ENCODE data around the gene ANKRD16. TPM values are rescaled to one million over a fixed set of nuclear protein-coding genes. Genes with fewer than 3 reads are reported as not detected.
"Not testable (repeated sequence)": the region's sequence is repeated elsewhere in the genome, so short reads cannot be mapped to it uniquely, and the experiment has no call there.

ANKRD16 gene
- total RNA-seq, 1 experiment from 2014 or later, result 6.9 TPM

DNA sequence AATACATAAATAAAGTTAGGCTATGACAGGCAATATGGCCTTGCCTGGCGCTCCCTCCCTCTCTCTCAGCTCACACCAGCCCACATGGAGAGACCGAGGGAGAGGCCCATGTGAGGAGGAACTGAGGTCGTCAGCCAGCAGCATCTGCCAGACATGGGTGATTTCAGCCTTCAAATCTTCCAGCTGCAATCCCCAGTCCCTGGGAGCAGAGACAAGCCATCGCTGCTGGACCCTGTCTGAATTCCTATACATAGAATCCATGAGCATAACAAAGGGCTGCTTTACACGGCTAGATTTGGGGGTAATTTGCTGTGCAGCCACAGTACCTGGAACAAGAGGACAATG is 35.6 kb downstream of the ANKRD16 start:
- TF ChIP-seq, protein P1, sequence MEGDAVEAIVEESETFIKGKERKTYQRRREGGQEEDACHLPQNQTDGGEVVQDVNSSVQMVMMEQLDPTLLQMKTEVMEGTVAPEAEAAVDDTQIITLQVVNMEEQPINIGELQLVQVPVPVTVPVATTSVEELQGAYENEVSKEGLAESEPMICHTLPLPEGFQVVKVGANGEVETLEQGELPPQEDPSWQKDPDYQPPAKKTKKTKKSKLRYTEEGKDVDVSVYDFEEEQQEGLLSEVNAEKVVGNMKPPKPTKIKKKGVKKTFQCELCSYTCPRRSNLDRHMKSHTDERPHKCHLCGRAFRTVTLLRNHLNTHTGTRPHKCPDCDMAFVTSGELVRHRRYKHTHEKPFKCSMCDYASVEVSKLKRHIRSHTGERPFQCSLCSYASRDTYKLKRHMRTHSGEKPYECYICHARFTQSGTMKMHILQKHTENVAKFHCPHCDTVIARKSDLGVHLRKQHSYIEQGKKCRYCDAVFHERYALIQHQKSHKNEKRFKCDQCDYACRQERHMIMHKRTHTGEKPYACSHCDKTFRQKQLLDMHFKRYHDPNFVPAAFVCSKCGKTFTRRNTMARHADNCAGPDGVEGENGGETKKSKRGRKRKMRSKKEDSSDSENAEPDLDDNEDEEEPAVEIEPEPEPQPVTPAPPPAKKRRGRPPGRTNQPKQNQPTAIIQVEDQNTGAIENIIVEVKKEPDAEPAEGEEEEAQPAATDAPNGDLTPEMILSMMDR (IDR thresholded peaks at IDR 0.05), result no peak
- TF ChIP-seq POLR2AphosphoS5 (IDR thresholded peaks at IDR 0.05; ENCODE audit: low read depth, low read length) (no peak), TCF7L2 (IDR thresholded peaks at IDR 0.05; ENCODE audit: low read depth, low read length) (no peak), SIN3A (IDR thresholded peaks at IDR 0.05; ENCODE audit: borderline replicate concordance, insufficient read depth, low read depth, low read length) (no peak)
- TF ChIP-seq, protein P2, sequence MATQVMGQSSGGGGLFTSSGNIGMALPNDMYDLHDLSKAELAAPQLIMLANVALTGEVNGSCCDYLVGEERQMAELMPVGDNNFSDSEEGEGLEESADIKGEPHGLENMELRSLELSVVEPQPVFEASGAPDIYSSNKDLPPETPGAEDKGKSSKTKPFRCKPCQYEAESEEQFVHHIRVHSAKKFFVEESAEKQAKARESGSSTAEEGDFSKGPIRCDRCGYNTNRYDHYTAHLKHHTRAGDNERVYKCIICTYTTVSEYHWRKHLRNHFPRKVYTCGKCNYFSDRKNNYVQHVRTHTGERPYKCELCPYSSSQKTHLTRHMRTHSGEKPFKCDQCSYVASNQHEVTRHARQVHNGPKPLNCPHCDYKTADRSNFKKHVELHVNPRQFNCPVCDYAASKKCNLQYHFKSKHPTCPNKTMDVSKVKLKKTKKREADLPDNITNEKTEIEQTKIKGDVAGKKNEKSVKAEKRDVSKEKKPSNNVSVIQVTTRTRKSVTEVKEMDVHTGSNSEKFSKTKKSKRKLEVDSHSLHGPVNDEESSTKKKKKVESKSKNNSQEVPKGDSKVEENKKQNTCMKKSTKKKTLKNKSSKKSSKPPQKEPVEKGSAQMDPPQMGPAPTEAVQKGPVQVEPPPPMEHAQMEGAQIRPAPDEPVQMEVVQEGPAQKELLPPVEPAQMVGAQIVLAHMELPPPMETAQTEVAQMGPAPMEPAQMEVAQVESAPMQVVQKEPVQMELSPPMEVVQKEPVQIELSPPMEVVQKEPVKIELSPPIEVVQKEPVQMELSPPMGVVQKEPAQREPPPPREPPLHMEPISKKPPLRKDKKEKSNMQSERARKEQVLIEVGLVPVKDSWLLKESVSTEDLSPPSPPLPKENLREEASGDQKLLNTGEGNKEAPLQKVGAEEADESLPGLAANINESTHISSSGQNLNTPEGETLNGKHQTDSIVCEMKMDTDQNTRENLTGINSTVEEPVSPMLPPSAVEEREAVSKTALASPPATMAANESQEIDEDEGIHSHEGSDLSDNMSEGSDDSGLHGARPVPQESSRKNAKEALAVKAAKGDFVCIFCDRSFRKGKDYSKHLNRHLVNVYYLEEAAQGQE (IDR thresholded peaks at IDR 0.05; ENCODE audit: insufficient read depth in 1 of 2, low read depth in 2 of 2, low read length in 1 of 2), result no peak
- Histone ChIP-seq H3K4me1 (ENCODE audit: control insufficient read depth, insufficient read depth, low read length) (no peaks in the 10 kb centered on the region), H3K27ac (ENCODE audit: low read length) (no peak overlapping the region), H3K4me3 (ENCODE audit: low read depth in 2 of 2, low read length in 2 of 2) (no peak overlapping the region), H3K36me3 (ENCODE audit: control insufficient read depth, insufficient read depth, low read length) (no peaks in the 10 kb centered on the region), H3K9me3 (ENCODE audit: control insufficient read depth, insufficient read depth, low read depth, low read length) (no peaks in the 10 kb centered on the region), H3K27me3 (ENCODE audit: control insufficient read depth, insufficient read depth, low read length) (no peaks in the 10 kb centered on the region)
- intact Hi-C loops (cut with micrococcal nuclease; ENCODE audit: unreplicated experiment), result no loop called here
- ChIA-PET POLR2A (no interaction called here), CTCF (no interaction called here)
- ATAC-seq, result no peak
- in situ Hi-C loops (cut with HindIII; ENCODE audit: low pct_unique_long_range_greater_than_20kb, low sequenced_read_pairs), result no loop called here
- no peak for DNase-seq (ENCODE audit: low read depth, low spot score)
- no TSS peak for BruUV-seq (replicated peaks)

DNA sequence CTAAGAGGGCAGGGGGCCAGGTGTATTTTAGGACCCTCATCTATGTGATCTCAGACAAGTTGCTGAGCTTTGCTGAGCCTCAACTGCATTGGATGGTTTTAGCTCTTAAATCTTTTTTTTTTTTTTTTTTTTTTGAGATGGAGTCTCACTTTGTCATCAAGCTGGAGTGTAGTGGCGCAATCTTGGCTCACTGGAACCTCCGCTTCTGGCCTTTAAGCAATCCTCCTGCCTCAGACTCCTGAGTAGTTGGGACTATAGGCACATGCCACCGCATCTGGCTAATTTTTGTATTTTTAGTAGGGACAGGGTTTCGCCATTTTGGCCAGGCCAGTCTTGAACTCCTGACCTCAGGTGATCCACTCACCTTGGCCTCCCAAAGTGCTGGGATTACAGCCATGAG is 43.0 kb downstream of the ANKRD16 start:
- CTCF ChIA-PET; H3K4me3 ChIP-seq (ENCODE audit: low read depth in 2 of 2, low read length in 2 of 2); H3K9me3 ChIP-seq (ENCODE audit: control insufficient read depth, insufficient read depth, low read depth, low read length); H3K27me3 ChIP-seq (ENCODE audit: control insufficient read depth, insufficient read depth, low read length); DNase-seq (ENCODE audit: low read depth, low spot score); intact Hi-C loops (cut with micrococcal nuclease; ENCODE audit: unreplicated experiment); ATAC-seq; BruUV-seq (replicated peaks); H3K4me1 ChIP-seq (ENCODE audit: control insufficient read depth, insufficient read depth, low read length); H3K27ac ChIP-seq (ENCODE audit: low read length); in situ Hi-C loops (cut with HindIII; ENCODE audit: low pct_unique_long_range_greater_than_20kb, low sequenced_read_pairs); H3K36me3 ChIP-seq (ENCODE audit: control insufficient read depth, insufficient read depth, low read length): not testable (repeated sequence)
- POLR2A ChIA-PET, result interaction anchor here (0.6 kb wide), 1 partner anchor 35 kb away, joined by 5 read pairs; no protein-coding TSS in a partner anchor

DNA sequence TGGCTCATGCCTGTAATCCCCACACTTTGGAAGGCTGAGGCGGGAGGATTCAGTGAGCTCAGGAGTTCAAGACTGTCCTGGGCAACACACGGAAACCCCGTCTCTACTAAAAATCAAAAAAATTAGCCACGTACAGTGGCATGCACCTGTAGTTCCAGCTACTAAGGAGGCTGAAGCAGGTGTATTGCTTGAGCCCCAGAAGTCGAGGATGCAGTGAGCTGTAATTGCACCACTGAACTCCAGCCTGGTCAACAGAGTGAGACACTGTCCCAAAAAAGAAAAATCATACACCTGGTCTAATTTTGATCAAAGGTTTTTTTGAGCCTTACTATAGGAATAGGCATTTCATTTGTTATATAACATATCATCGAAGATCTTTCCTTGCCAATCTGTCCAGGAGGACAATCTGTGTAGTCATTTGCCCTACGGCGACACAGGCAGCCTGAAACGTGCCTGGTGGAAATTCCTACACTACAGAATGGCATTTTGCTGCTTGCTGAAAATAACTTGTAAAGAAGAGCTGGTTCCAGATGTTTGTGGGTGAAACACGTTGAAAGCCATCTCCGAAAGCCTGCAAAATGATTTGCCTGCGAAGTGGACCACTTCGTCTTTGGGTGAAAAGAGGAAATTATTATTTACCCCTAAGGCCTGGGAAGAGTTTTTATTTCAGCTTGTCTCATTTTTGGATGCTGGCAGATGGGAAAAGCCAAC is 45.2 kb downstream of the ANKRD16 start:
- CTCF ChIA-PET, result no interaction called here
- intact Hi-C loops (cut with micrococcal nuclease; ENCODE audit: unreplicated experiment), result no loop called here
- Histone ChIP-seq H3K9me3 (ENCODE audit: control insufficient read depth, insufficient read depth, low read depth, low read length) (no peaks in the 10 kb centered on the region), H3K27ac (ENCODE audit: low read length) (no peak overlapping the region), H3K4me3 (ENCODE audit: low read depth in 2 of 2, low read length in 2 of 2) (no peak overlapping the region), H3K4me1 (ENCODE audit: control insufficient read depth, insufficient read depth, low read length) (0 out of 2 replicates have a peak, but pooled peaks cover 3% of the 10 kb centered on the region), H3K27me3 (ENCODE audit: control insufficient read depth, insufficient read depth, low read length) (no peaks in the 10 kb centered on the region), H3K36me3 (ENCODE audit: control insufficient read depth, insufficient read depth, low read length) (no peaks in the 10 kb centered on the region)
- no peak for ATAC-seq
- in situ Hi-C loops (cut with HindIII; ENCODE audit: low pct_unique_long_range_greater_than_20kb, low sequenced_read_pairs), result no loop called here
- DNase-seq (ENCODE audit: low read depth, low spot score), result no peak
- POLR2A ChIA-PET, result no interaction called here
- no TSS peak for BruUV-seq (replicated peaks)
- TF ChIP-seq POLR2AphosphoS5 (IDR thresholded peaks at IDR 0.05; ENCODE audit: low read depth, low read length) (no peak), TCF7L2 (IDR thresholded peaks at IDR 0.05; ENCODE audit: low read depth, low read length) (no peak)
- TF ChIP-seq, protein P2 (IDR thresholded peaks at IDR 0.05; ENCODE audit: insufficient read depth in 1 of 2, low read depth in 2 of 2, low read length in 1 of 2), result no peak

Data from Panc1 (cell line).